Measurements from ENCODE around the gene RHO.

Gene RHO

GRCh38 chr3:129532261-129532660, 3.8 kb downstream of the RHO start:
- no peak overlapping the region for H3K27ac ChIP-seq (ENCODE audit: low read depth, low read length, poor library complexity, severe bottlenecking)
- no peak overlapping the region for H3K4me2 ChIP-seq (ENCODE audit: low read length)
- H3K9ac ChIP-seq (ENCODE audit: low read length), result no peak overlapping the region
- no peak overlapping the region for H2AFZ ChIP-seq (ENCODE audit: low read length)
- H4K20me1 ChIP-seq (ENCODE audit: insufficient read depth, low read length), result no peaks in the 10 kb centered on the region
- H3K9me2 ChIP-seq (ENCODE audit: low read depth, low read length), result no peaks in the 10 kb centered on the region
- H3K9me3 ChIP-seq (ENCODE audit: low read length), result no peaks in the 10 kb centered on the region
- no peaks in the 10 kb centered on the region for H3K36me3 ChIP-seq (ENCODE audit: insufficient read depth, low read length)
- peaks cover 8% of the 10 kb centered on the region; the same call in 1 of the 2 replicates for H3K27me3 ChIP-seq (ENCODE audit: insufficient read depth, low read length)
- no peaks in the 10 kb centered on the region for H3K4me1 ChIP-seq (ENCODE audit: insufficient read depth, low read length, severe bottlenecking)
- H3K79me2 ChIP-seq (ENCODE audit: insufficient read depth, low read length), result no peaks in the 10 kb centered on the region
- TF ChIP-seq CTCF (IDR thresholded peaks at IDR 0.05; ENCODE audit: low read length), result no peak
- no peak for TF ChIP-seq EZH2 (IDR thresholded peaks at IDR 0.05; ENCODE audit: borderline replicate concordance, low read length)
- no peaks in the 10 kb centered on the region for H3F3A ChIP-seq (ENCODE audit: insufficient read depth, low read length)
- no peak overlapping the region for H3K4me3 ChIP-seq (ENCODE audit: low read depth, low read length, poor library complexity, severe bottlenecking)

GRCh38 chr3:129533406-129533805, 5.0 kb downstream of the RHO start:
- Histone ChIP-seq H3K9me2 (ENCODE audit: low read depth, low read length) (no peaks in the 10 kb centered on the region), H3K9me3 (ENCODE audit: low read length) (no peaks in the 10 kb centered on the region), H3K4me3 (ENCODE audit: low read depth, low read length, poor library complexity, severe bottlenecking) (no peak overlapping the region), H3F3A (ENCODE audit: insufficient read depth, low read length) (no peaks in the 10 kb centered on the region), H3K36me3 (ENCODE audit: insufficient read depth, low read length) (no peaks in the 10 kb centered on the region), H3K4me2 (ENCODE audit: low read length) (no peak overlapping the region), H4K20me1 (ENCODE audit: insufficient read depth, low read length) (no peaks in the 10 kb centered on the region), H3K79me2 (ENCODE audit: insufficient read depth, low read length) (no peaks in the 10 kb centered on the region), H3K9ac (ENCODE audit: low read length) (no peak overlapping the region), H3K4me1 (ENCODE audit: insufficient read depth, low read length, severe bottlenecking) (no peaks in the 10 kb centered on the region), H3K27me3 (ENCODE audit: insufficient read depth, low read length) (peaks cover 8% of the 10 kb centered on the region; the same call in 1 of the 2 replicates), H3K27ac (ENCODE audit: low read depth, low read length, poor library complexity, severe bottlenecking) (no peak overlapping the region), H2AFZ (ENCODE audit: low read length) (no peak overlapping the region)
- TF ChIP-seq EZH2 (IDR thresholded peaks at IDR 0.05; ENCODE audit: borderline replicate concordance, low read length), result no peak
- no peak for TF ChIP-seq CTCF (IDR thresholded peaks at IDR 0.05; ENCODE audit: low read length)

- H4K20me1 ChIP-seq (ENCODE audit: insufficient read depth, low read length), result no peaks in the 10 kb centered on the region
- peaks cover 8% of the 10 kb centered on the region; the same call in 1 of the 2 replicates for H3K27me3 ChIP-seq (ENCODE audit: insufficient read depth, low read length)
- no peaks in the 10 kb centered on the region for H3K79me2 ChIP-seq (ENCODE audit: insufficient read depth, low read length)
- no peak overlapping the region for H3K9ac ChIP-seq (ENCODE audit: low read length)
- H3K4me2 ChIP-seq (ENCODE audit: low read length), result no peak overlapping the region
- no peak overlapping the region for H2AFZ ChIP-seq (ENCODE audit: low read length)
- H3K4me1 ChIP-seq (ENCODE audit: insufficient read depth, low read length, severe bottlenecking), result no peaks in the 10 kb centered on the region
- no peaks in the 10 kb centered on the region for H3K9me3 ChIP-seq (ENCODE audit: low read length)
- no peaks in the 10 kb centered on the region for H3K36me3 ChIP-seq (ENCODE audit: insufficient read depth, low read length)
- no peaks in the 10 kb centered on the region for H3F3A ChIP-seq (ENCODE audit: insufficient read depth, low read length)
- no peak overlapping the region for H3K27ac ChIP-seq (ENCODE audit: low read depth, low read length, poor library complexity, severe bottlenecking)
- H3K9me2 ChIP-seq (ENCODE audit: low read depth, low read length), result no peaks in the 10 kb centered on the region
- TF ChIP-seq CTCF (IDR thresholded peaks at IDR 0.05; ENCODE audit: low read length), result no peak
- TF ChIP-seq EZH2 (IDR thresholded peaks at IDR 0.05; ENCODE audit: borderline replicate concordance, low read length), result no peak
- no peak overlapping the region for H3K4me3 ChIP-seq (ENCODE audit: low read depth, low read length, poor library complexity, severe bottlenecking)
Measured at GRCh38 chr3:129534428-129535027, 6.1 kb downstream of the RHO start.
